ENCODE measurements around the gene JOSD1.
A peak's percentile ranks its signal among the peaks of the same experiment; 100 is the strongest.
"Not testable (repeated sequence)": the region's sequence is repeated elsewhere in the genome, so short reads cannot be mapped to it uniquely, and the experiment has no call there.

Gene JOSD1

GRCh38 chr22:38684895-38685294 is 15.8 kb downstream of the JOSD1 start:
- DNase-seq (ENCODE audit: low read depth) = no peak

- DNase-seq (ENCODE audit: low read depth) = peak; percentile 61
Observed at GRCh38 chr22:38681582-38682335, 19.0 kb downstream of the JOSD1 start, which contains the start of gene TOMM22. TOMM22 (plus strand) TSS chr22:38681957; CDS start chr22:38681979, 22 bp downstream.

- DNase-seq (ENCODE audit: low read depth) = no peak
Observed at GRCh38 chr22:38675833-38676232, 24.9 kb downstream of the JOSD1 start.

- no peak for DNase-seq (ENCODE audit: low read depth)
Observed at GRCh38 chr22:38674888-38675287, 25.9 kb downstream of the JOSD1 start.

- no peak for DNase-seq (ENCODE audit: low read depth)
Observed at GRCh38 chr22:38657045-38657909, 43.5 kb downstream of the JOSD1 start.

- DNase-seq (ENCODE audit: low read depth) = peak; percentile 46
Observed at GRCh38 chr22:38656256-38657044, 44.3 kb downstream of the JOSD1 start, which contains the start of the genes CBY1 and FAM227A. CBY1 (plus strand) TSS chr22:38656638; CDS start chr22:38668055, 11,417 bp downstream. FAM227A (minus strand) TSS chr22:38656392; CDS start chr22:38650168, 6,224 bp downstream.

GRCh38 chr22:38655519-38656255 is 45.1 kb downstream of the JOSD1 start:
- no peak for DNase-seq (ENCODE audit: low read depth)

- DNase-seq (ENCODE audit: low read depth) = no peak
Observed at GRCh38 chr22:38653741-38654140, 47.0 kb downstream of the JOSD1 start.

GRCh38 chr22:38652859-38653258 is 47.9 kb downstream of the JOSD1 start:
- no peak for DNase-seq (ENCODE audit: low read depth)

GRCh38 chr22:38649841-38650522 is 50.8 kb downstream of the JOSD1 start:
- no peak for DNase-seq (ENCODE audit: low read depth)

- no peak for DNase-seq (ENCODE audit: low read depth)
Observed at GRCh38 chr22:38645430-38645829, 55.3 kb downstream of the JOSD1 start.

- not testable (repeated sequence) for DNase-seq (ENCODE audit: low read depth)
Observed at GRCh38 chr22:38644245-38644644, 56.5 kb downstream of the JOSD1 start.

GRCh38 chr22:38641476-38642040 is 59.2 kb downstream of the JOSD1 start:
- no peak for DNase-seq (ENCODE audit: low read depth)

- no peak for DNase-seq (ENCODE audit: low read depth)
Observed at GRCh38 chr22:38638728-38639127, 62.0 kb downstream of the JOSD1 start.

- no peak for DNase-seq (ENCODE audit: low read depth)
Observed at GRCh38 chr22:38638216-38638615, 62.5 kb downstream of the JOSD1 start.

All from CMK (cell line).